Thyroid gland (tissue), 4 donors: Measurements from ENCODE around the gene SHROOM1.

ENCODE experiments used
- CTCF ChIP-seq, 6 experiments: fragments of 200-600 bp in 3 of 6; fragments of 450-650 bp in 3 of 6; sonication (generic) in 3 of 6; IDR thresholded peaks; one replicate each; pipeline ENCODE4 v1.5.1; 2016 to 2019; ENCODE audit warnings: antibody characterized with exemption in 6 of 6, mild to moderate bottlenecking in 2 of 6, inconsistent platforms in 1 of 6, moderate library complexity in 1 of 6
- POLR2A ChIP-seq, 2 donors: fragments of 450-650 bp; IDR thresholded peaks; one replicate each; pipeline ENCODE4 v1.6.1; 2017; ENCODE audit warnings: antibody characterized with exemption in 2 of 2, mild to moderate bottlenecking in 2 of 2, moderate library complexity in 1 of 2

GRCh38 chr5:132828846-132829494 is 1.5 kb downstream of the SHROOM1 start:
- TF ChIP-seq CTCF (IDR thresholded peaks at IDR 0.05) (no peak), POLR2A (IDR thresholded peaks at IDR 0.05) (no peak)
